SU-DHL-6 (cell line): Measurements from ENCODE around the gene HLA-DPB1.
"Not testable (repeated sequence)": the region's sequence is repeated elsewhere in the genome, so short reads cannot be mapped to it uniquely, and the experiment has no call there.

Experiments
- H2AFZ ChIP-seq: fragments of 200-600 bp; sonication (generic); 2 replicates; pipeline ENCODE4 v1.6.1; 2014; ENCODE audit warnings: low read depth, mild to moderate bottlenecking, moderate library complexity, mixed read lengths, antibody characterized with exemption, low read length; ENCODE audit not compliant: severe bottlenecking
- H3F3A ChIP-seq: fragments of 200-600 bp; shearing (Covaris generic); 2 replicates; pipeline ENCODE4 v1.6.0; 2016; ENCODE audit warnings: antibody characterized with exemption, mild to moderate bottlenecking; ENCODE audit not compliant: insufficient read depth
- H3K27ac ChIP-seq: fragments of 200-600 bp; sonication (generic); 2 replicates; pipeline ENCODE4 v1.5.1; 2016; ENCODE audit warnings: low read depth, mild to moderate bottlenecking, low read length, moderate library complexity, mixed read lengths
- H3K27me3 ChIP-seq: fragments of 200-600 bp; sonication (generic), shearing (Covaris generic); 2 replicates; pipeline ENCODE4 v1.6.0; 2014; ENCODE audit warnings: mild to moderate bottlenecking, low read length
- H3K36me3 ChIP-seq: fragments of 200-600 bp; sonication (generic); 2 replicates; pipeline ENCODE4 v1.6.1; 2014; ENCODE audit warnings: mild to moderate bottlenecking, low read length, mixed read lengths
- H3K4me2 ChIP-seq: fragments of 300-600, 200-600 bp; shearing (Covaris generic), sonication (generic); 2 replicates; pipeline ENCODE4 v1.6.0; 2014; ENCODE audit warnings: low read length, low read depth, mild to moderate bottlenecking; ENCODE audit not compliant: poor library complexity, severe bottlenecking
- H3K4me3 ChIP-seq: fragments of 200-600 bp; sonication (generic); 2 replicates; pipeline ENCODE4 v1.5.1; 2014; ENCODE audit warnings: antibody characterized with exemption, low read length, mild to moderate bottlenecking, mixed read lengths; ENCODE audit not compliant: insufficient read depth, poor library complexity, severe bottlenecking
- H3K79me2 ChIP-seq: fragments of 200-600 bp; sonication (generic); 2 replicates; pipeline ENCODE4 v1.6.1; 2014; ENCODE audit warnings: mild to moderate bottlenecking, low read length, moderate library complexity; ENCODE audit not compliant: insufficient read depth
- H3K9ac ChIP-seq: fragments of 200-600 bp; sonication (generic); 2 replicates; pipeline ENCODE4 v1.7.0; 2014; ENCODE audit warnings: mild to moderate bottlenecking, low read length
- H3K9me2 ChIP-seq: fragments of 200-600 bp; sonication (generic); replicated peaks from 2 replicates; pipeline ENCODE4 v1.6.1; 2014; ENCODE audit warnings: low read length; ENCODE audit not compliant: insufficient read depth
- H3K9me3 ChIP-seq: fragments of 200-600 bp; sonication (generic); 2 replicates; pipeline ENCODE4 v1.6.1; 2014; ENCODE audit warnings: low read length, mixed read lengths; ENCODE audit not compliant: insufficient read depth
- H4K20me1 ChIP-seq: fragments of 200-600 bp; sonication (generic); 2 replicates; pipeline ENCODE4 v1.6.1; 2014; ENCODE audit warnings: low read depth, mild to moderate bottlenecking, antibody characterized with exemption, low read length, moderate library complexity, mixed read lengths
- EZH2phosphoT487 ChIP-seq: fragments of 200-600 bp; sonication (generic), shearing (Covaris generic); conservative IDR thresholded peaks from 2 replicates; pipeline ENCODE4 v1.6.1; 2018; ENCODE audit warnings: mild to moderate bottlenecking, antibody characterized with exemption, low read length, moderate library complexity, mixed read lengths
- TF ChIP-seq, protein P1 (sequence below): fragments of 200-600 bp; sonication (generic); IDR thresholded peaks from one replicate; pipeline ENCODE4 v1.5.1; 2017; ENCODE audit warnings: antibody characterized with exemption, mild to moderate bottlenecking, low read length, moderate library complexity; ENCODE audit not compliant: insufficient read depth, poor library complexity, severe bottlenecking

Gene HLA-DPB1

GRCh38 chr6:33092385-33092784 is 16.6 kb downstream of the HLA-DPB1 start:
- Histone ChIP-seq H2AFZ (no peak overlapping the region), H3K79me2 (no peaks in the 10 kb centered on the region), H3K4me3 (no peak overlapping the region), H3K27me3 (no peaks in the 10 kb centered on the region), H3F3A (no peaks in the 10 kb centered on the region), H3K27ac (no peak overlapping the region), H3K36me3 (0 out of 2 replicates have a peak, but pooled peaks cover 7% of the 10 kb centered on the region), H4K20me1 (no peaks in the 10 kb centered on the region), H3K4me2 (no peak overlapping the region), H3K9me3 (no peaks in the 10 kb centered on the region), H3K9me2 (no peaks in the 10 kb centered on the region), H3K9ac (no peak overlapping the region)
- TF ChIP-seq, protein P1, sequence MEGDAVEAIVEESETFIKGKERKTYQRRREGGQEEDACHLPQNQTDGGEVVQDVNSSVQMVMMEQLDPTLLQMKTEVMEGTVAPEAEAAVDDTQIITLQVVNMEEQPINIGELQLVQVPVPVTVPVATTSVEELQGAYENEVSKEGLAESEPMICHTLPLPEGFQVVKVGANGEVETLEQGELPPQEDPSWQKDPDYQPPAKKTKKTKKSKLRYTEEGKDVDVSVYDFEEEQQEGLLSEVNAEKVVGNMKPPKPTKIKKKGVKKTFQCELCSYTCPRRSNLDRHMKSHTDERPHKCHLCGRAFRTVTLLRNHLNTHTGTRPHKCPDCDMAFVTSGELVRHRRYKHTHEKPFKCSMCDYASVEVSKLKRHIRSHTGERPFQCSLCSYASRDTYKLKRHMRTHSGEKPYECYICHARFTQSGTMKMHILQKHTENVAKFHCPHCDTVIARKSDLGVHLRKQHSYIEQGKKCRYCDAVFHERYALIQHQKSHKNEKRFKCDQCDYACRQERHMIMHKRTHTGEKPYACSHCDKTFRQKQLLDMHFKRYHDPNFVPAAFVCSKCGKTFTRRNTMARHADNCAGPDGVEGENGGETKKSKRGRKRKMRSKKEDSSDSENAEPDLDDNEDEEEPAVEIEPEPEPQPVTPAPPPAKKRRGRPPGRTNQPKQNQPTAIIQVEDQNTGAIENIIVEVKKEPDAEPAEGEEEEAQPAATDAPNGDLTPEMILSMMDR, result no peak
- TF ChIP-seq EZH2phosphoT487, result no peak

DNA sequence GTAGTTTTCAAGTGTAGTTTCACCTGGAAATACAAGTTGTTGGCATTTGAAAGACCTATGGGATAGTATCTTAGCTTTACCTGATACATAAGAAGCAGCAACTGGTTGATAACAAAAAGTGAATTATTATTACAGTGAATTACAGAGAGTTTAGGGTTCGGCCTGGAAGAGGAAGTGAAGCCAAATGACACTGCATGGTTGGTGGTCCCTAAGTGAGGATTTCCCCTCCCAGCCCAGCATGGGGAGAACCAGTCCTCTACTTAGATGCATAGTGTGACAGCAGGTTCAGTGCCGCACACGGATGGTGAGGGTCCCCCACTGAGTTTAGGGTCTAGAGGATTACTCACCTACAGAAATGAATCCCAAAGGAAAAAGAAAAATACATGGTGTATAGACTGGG is 18.1 kb downstream of the HLA-DPB1 start:
- H3K79me2 ChIP-seq, result no peaks in the 10 kb centered on the region
- H3F3A ChIP-seq, result no peaks in the 10 kb centered on the region
- H3K27me3 ChIP-seq, result no peaks in the 10 kb centered on the region
- no peak for TF ChIP-seq EZH2phosphoT487
- TF ChIP-seq, protein P1, result no peak
- peaks cover under 1% of the 10 kb centered on the region; the same call in 1 of the 2 replicates for H3K9me3 ChIP-seq
- H3K9ac ChIP-seq, result no peak overlapping the region
- no peak overlapping the region for H3K4me3 ChIP-seq
- no peaks in the 10 kb centered on the region for H3K36me3 ChIP-seq
- no peak overlapping the region for H3K4me2 ChIP-seq
- no peak overlapping the region for H3K27ac ChIP-seq
- H2AFZ ChIP-seq, result no peak overlapping the region
- no peaks in the 10 kb centered on the region for H3K9me2 ChIP-seq
- no peaks in the 10 kb centered on the region for H4K20me1 ChIP-seq

GRCh38 chr6:33095681-33096080 is 19.9 kb downstream of the HLA-DPB1 start:
- Histone ChIP-seq H3K9me2 (no peaks in the 10 kb centered on the region), H3K79me2 (no peaks in the 10 kb centered on the region), H3K9ac (no peak overlapping the region), H4K20me1 (no peaks in the 10 kb centered on the region), H3K4me2 (no peak overlapping the region), H3F3A (no peaks in the 10 kb centered on the region), H3K27ac (no peak overlapping the region), H3K27me3 (no peaks in the 10 kb centered on the region), H3K36me3 (no peaks in the 10 kb centered on the region), H3K4me3 (no peak overlapping the region), H3K9me3 (peaks cover 13% of the 10 kb centered on the region; the same call in 1 of the 2 replicates), H2AFZ (no peak overlapping the region)
- TF ChIP-seq, protein P1, result no peak
- no peak for TF ChIP-seq EZH2phosphoT487

DNA sequence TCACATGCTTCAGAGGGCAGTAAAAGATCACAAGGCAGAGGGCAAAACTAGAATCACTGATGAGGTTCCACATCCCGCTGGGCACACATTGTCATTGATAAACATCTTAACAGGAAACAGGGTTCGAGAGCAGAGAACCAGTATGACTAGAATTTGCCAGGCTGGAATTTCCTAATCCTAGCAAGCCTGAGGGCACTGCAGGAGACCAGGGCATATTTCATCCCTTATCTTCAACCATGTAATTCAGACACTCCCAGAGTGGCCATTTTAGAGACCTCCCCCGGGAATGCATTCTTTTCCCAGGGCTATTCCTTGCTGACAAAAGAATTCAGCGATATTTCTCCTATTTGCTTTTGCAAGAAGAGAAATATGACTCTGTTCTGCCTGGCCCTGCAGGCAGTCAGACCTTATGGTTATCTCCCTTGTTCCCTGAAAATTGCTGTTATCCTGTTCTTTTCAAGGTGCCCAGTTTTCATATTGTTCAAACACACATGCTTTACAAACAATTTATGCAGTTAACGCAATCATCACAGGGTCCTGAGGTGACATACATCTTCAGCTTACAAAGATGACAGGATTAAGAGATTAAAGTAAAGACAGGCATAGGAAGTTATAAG is 25.4 kb downstream of the HLA-DPB1 start:
- H3K9ac ChIP-seq, H3K36me3 ChIP-seq, H3K4me2 ChIP-seq, H4K20me1 ChIP-seq, H3K9me2 ChIP-seq, H2AFZ ChIP-seq, H3K27me3 ChIP-seq, H3K4me3 ChIP-seq, H3F3A ChIP-seq, H3K79me2 ChIP-seq, H3K27ac ChIP-seq: not testable (repeated sequence)
- peaks cover 26% of the 10 kb centered on the region; the same call in 1 of the 2 replicates for H3K9me3 ChIP-seq
